Fibroblast of upper back skin (primary cell): ENCODE data around the gene DSTN.
"Not testable (repeated sequence)": the region's sequence is repeated elsewhere in the genome, so short reads cannot be mapped to it uniquely, and the experiment has no call there.

Experiments used
- DNase-seq: peaks from one replicate; pipeline ENCODE4 v3.0.0-alpha.2; 2013

The DSTN gene

GRCh38 chr20:17653835-17654648, 84.2 kb downstream of the DSTN start:
- DNase-seq, result no peak

GRCh38 chr20:17654649-17655285, 84.9 kb downstream of the DSTN start:
- DNase-seq, result peak; percentile 59

- peak; percentile 43 for DNase-seq
Measured at GRCh38 chr20:17655286-17655651, 85.4 kb downstream of the DSTN start.

- DNase-seq, result no peak
Measured at GRCh38 chr20:17655865-17656479, 86.1 kb downstream of the DSTN start.

- DNase-seq, result no peak
Measured at GRCh38 chr20:17657079-17657825, 87.4 kb downstream of the DSTN start.

GRCh38 chr20:17657898-17658647, 88.2 kb downstream of the DSTN start:
- DNase-seq, result no peak

GRCh38 chr20:17658648-17658993, 88.7 kb downstream of the DSTN start:
- no peak for DNase-seq

- not testable (repeated sequence) for DNase-seq
Measured at GRCh38 chr20:17659344-17659743, 89.5 kb downstream of the DSTN start.
